Mucosa of rectum (tissue), 2 donors: ENCODE measurements around the gene SLC5A11.
"Not testable (repeated sequence)": the region's sequence is repeated elsewhere in the genome, so short reads cannot be mapped to it uniquely, and the experiment has no call there.

Source experiments
- H3K27ac ChIP-seq, 2 donors: one replicate each; pipeline ENCODE4 v1.7.0; 2013; ENCODE audit warnings: inconsistent platforms in 2 of 2, low read depth in 2 of 2, low read length in 2 of 2
- H3K27me3 ChIP-seq, 2 donors: one replicate each; pipeline ENCODE4 v1.7.0; 2013; ENCODE audit warnings: low read length in 2 of 2; ENCODE audit not compliant: control insufficient read depth in 2 of 2, insufficient read depth in 2 of 2
- H3K36me3 ChIP-seq, 2 donors: one replicate each; pipeline ENCODE4 v1.7.0; 2013; ENCODE audit warnings: low read length in 2 of 2; ENCODE audit not compliant: control insufficient read depth in 2 of 2, insufficient read depth in 2 of 2
- H3K4me1 ChIP-seq, 2 donors: one replicate each; pipeline ENCODE4 v1.7.0; 2013; ENCODE audit warnings: low read length in 2 of 2, mild to moderate bottlenecking in 1 of 2; ENCODE audit not compliant: control insufficient read depth in 2 of 2, insufficient read depth in 2 of 2
- H3K4me3 ChIP-seq, 2 donors: one replicate each; pipeline ENCODE4 v1.7.0; 2013; ENCODE audit warnings: low read length in 2 of 2
- H3K9ac ChIP-seq, 2 donors: one replicate each; pipeline ENCODE4 v1.7.0; 2013; ENCODE audit warnings: low read length in 2 of 2, low read depth in 1 of 2, mild to moderate bottlenecking in 1 of 2
- H3K9me3 ChIP-seq, 2 donors: one replicate each; pipeline ENCODE4 v1.7.0; 2013; ENCODE audit warnings: low read length in 2 of 2; ENCODE audit not compliant: control insufficient read depth in 2 of 2
- donor health status: healthy.
- donor health status: Normal muscosa, but diverticular disease.

SLC5A11 gene

GRCh38 chr16:24834459-24835335 is 11.1 kb upstream of the SLC5A11 start:
- H3K9me3 ChIP-seq: no peaks in the 10 kb centered on the region
- no peaks in the 10 kb centered on the region for H3K27me3 ChIP-seq
- no peak overlapping the region for H3K9ac ChIP-seq
- peaks cover 0 to 14% of the 10 kb centered on the region in 2 donors for H3K4me1 ChIP-seq
- H3K36me3 ChIP-seq: no peaks in the 10 kb centered on the region
- no peak overlapping the region for H3K27ac ChIP-seq
- no peak overlapping the region for H3K4me3 ChIP-seq

- no peaks in the 10 kb centered on the region for H3K36me3 ChIP-seq
- peaks cover 0 to 14% of the 10 kb centered on the region in 2 donors for H3K4me1 ChIP-seq
- no peaks in the 10 kb centered on the region for H3K27me3 ChIP-seq
- H3K27ac ChIP-seq: no peak overlapping the region
- H3K9me3 ChIP-seq: no peaks in the 10 kb centered on the region
- H3K9ac ChIP-seq: no peak overlapping the region
- no peak overlapping the region for H3K4me3 ChIP-seq
Observed at GRCh38 chr16:24836836-24837235, 8.9 kb upstream of the SLC5A11 start.

DNA sequence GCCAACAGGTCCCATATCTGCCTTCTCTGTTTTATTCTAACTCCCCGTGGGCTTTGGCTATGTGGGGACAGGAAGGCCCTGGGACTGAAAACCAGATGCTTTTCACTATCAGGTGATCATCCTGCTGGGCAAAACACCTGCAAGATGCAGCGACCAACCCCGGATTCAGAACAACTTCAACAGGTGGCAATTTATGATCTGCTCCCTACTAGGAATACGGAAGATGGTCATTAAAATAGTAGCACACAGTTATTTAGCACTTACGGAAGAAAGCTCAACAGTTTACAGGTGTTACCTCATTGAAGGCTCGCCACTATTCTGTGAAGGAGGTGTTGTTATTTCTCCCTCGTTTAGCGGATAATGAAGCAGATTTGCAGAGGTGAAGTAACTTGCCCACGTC is 7.8 kb upstream of the SLC5A11 start:
- Histone ChIP-seq H3K9ac (no peak overlapping the region), H3K27ac (no peak overlapping the region), H3K36me3 (no peaks in the 10 kb centered on the region), H3K4me1 (peaks cover 0 to 14% of the 10 kb centered on the region in 2 donors), H3K9me3 (no peaks in the 10 kb centered on the region), H3K4me3 (no peak overlapping the region), H3K27me3 (no peaks in the 10 kb centered on the region)

DNA sequence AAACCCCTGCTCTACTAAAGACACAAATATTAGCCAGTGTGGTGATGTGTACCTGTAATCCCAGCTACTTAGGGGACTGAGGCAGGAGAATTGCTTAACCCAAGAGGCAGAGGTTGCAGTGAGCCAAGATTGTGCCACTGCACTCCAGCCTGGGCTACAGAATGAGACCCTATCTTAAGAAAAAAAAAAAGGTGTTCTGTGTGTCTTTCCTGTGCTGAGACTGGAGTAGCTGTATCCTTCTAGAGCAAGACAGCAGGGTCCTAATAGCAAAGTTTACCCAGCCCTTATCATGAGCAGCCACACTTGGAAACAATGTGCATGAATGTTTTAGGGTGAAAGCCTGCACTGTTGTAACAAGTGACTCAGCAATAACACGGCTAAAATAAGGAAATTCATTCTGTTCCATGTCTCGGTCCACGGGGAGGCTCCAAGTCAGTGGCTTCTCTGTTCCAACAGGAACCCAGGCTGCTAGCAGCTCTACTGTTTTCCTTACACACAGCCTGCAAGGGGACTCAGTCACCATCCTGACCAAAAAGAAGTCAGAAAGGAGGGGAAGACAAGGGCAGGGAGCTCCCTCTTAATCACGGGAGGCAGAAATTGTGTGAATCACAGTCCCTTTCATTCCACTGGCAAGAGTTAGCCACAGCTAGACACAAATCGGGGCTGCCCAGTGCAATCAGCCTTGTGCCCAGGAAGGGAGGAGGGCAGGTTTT is 7.1 kb upstream of the SLC5A11 start:
- Histone ChIP-seq H3K4me3 (no peak overlapping the region), H3K9me3 (no peaks in the 10 kb centered on the region), H3K27me3 (no peaks in the 10 kb centered on the region), H3K36me3 (no peaks in the 10 kb centered on the region), H3K4me1 (peaks cover 0 to 14% of the 10 kb centered on the region in 2 donors), H3K27ac (no peak overlapping the region), H3K9ac (no peak overlapping the region)

DNA sequence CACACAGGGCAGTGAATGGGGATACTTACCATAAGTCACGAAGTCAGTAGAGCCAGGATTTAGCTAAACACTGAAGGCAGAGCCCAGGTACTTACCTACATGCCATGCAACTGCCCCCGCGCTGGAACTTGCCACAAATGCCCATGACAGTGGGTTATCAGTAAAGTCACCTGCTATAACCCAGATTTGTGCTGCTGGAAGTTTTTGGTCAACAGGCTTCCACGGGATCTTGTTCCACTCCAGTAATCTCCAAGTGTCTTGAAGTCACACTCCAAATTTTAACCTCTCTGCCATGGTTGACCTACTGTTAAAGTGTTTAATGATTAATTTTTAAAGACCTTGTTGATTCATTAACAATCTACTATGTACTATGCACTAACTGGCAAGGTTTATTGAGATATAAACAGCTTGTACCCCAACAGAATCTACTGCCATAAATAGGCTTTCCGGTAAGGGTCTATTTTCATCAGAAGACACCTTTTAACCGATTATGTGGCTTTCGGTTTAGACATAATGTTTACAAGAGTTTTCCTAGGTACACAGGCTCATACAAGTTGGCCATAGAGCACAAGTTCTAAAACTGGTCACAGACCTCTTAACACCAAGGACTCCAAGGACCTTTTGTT is 6.3 kb upstream of the SLC5A11 start:
- Histone ChIP-seq H3K4me3 (no peak overlapping the region), H3K9ac (no peak overlapping the region), H3K4me1 (peaks cover 0 to 9% of the 10 kb centered on the region in 2 donors), H3K27me3 (no peaks in the 10 kb centered on the region), H3K9me3 (no peaks in the 10 kb centered on the region), H3K36me3 (no peaks in the 10 kb centered on the region), H3K27ac (no peak overlapping the region)

DNA sequence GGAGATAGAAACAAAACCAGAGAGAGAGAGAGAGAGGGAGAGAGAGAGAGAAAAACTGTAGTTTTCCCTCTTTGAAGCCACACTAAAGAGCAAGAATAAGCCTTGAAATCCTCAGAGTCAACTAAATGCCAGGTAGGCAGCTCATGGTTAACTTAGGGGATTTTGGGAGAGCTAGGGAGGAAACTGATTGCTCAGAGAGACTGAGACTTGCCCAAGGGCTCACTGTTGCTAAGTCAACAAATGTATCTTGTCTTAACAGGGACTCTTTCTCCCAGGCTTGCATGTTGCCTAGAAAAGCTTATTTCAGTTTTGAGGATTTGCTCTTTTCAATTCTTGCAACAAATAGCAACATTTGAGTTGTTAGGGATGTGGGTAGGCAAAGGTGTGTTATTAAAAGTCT is 4.5 kb upstream of the SLC5A11 start:
- no peaks in the 10 kb centered on the region for H3K36me3 ChIP-seq
- no peak overlapping the region for H3K9ac ChIP-seq
- H3K27ac ChIP-seq: no peak overlapping the region
- no peaks in the 10 kb centered on the region for H3K27me3 ChIP-seq
- H3K4me1 ChIP-seq: peaks cover 0 to 9% of the 10 kb centered on the region in 2 donors
- H3K4me3 ChIP-seq: no peak overlapping the region
- H3K9me3 ChIP-seq: no peaks in the 10 kb centered on the region

- Histone ChIP-seq H3K4me3 (no peak overlapping the region), H3K9me3 (no peaks in the 10 kb centered on the region), H3K4me1 (peaks cover 0 to 10% of the 10 kb centered on the region in 2 donors), H3K27me3 (no peaks in the 10 kb centered on the region), H3K27ac (no peak overlapping the region), H3K36me3 (no peaks in the 10 kb centered on the region), H3K9ac (no peak overlapping the region)
Observed at GRCh38 chr16:24844101-24845030, 1.4 kb upstream of the SLC5A11 start.

- H3K4me3 ChIP-seq, H3K27ac ChIP-seq, H3K36me3 ChIP-seq, H3K27me3 ChIP-seq, H3K4me1 ChIP-seq, H3K9ac ChIP-seq, H3K9me3 ChIP-seq: not testable (repeated sequence)
Observed at GRCh38 chr16:24845031-24845365, 765 bp upstream of the SLC5A11 start.

DNA sequence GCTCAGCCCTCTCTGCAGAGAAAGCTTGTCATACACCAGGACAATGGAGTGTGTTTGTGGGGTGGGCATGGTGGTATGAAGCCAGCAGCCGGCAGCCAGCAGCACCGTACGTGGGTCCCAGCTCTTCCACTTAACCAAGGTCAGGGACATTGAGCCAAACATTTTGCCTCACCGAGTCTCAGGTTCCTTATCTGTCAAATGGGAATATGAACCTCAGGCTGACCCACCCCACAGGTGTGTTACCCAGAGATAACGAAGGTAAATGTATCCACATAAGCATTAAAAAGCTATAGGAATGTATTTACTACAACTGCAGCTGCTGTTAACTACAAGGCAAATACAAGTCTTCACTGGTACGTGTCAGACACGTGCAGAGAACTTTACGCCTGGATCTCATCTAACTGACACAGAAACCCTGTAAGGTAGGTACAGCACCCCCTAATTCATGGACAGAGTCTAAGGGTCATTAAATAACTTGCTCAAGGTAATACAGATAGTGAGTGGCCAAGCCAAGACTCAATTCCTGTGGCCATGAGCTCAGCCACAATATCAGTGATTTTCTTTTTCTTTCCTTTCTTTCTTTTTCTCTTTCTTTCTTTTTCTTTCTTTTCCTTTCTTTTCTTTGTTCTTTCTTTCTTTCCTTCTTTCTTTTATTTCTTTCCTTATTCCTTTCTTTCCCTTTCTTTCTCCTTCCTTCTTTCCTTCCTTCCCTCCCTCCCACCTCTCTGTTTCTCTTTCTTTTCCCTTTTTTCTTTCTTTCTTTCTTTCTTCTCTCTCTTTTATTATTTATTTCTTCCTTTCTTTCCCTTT is 990 bp downstream of the SLC5A11 start:
- Histone ChIP-seq H3K4me1 (peaks cover 0 to 10% of the 10 kb centered on the region in 2 donors), H3K27me3 (no peaks in the 10 kb centered on the region), H3K36me3 (no peaks in the 10 kb centered on the region), H3K9ac (no peak overlapping the region), H3K4me3 (no peak overlapping the region), H3K27ac (no peak overlapping the region), H3K9me3 (no peaks in the 10 kb centered on the region)
